D341Med (cell line): ENCODE measurements around the gene CTNNA3.
"Not testable (repeated sequence)": the region's sequence is repeated elsewhere in the genome, so short reads cannot be mapped to it uniquely, and the experiment has no call there.

Source experiments
- DNase-seq: peaks from one replicate; pipeline ENCODE4 v3.0.0; 2012; ENCODE audit warnings: low spot score

The CTNNA3 gene

DNA sequence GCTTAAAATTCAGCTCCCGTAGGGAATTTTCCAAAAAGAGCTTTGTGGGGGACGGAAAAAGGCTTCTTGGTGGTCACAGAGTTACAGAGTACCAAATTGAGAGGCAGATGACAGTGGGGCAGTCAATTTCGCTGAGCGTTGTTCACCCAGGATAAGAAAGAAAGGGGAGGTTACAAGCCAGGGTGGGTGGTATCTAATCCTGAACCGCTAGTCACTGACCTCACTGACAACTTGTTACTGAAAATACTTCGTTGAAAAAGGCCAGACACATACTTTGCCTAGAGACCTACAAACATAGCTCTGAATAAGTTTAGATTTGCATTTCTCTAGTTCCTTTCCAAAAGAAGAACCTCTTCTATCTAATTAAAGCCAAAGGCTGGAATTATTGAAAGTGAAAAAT lies at the start of gene CTNNA3:
Gene CTNNA3, minus strand, starts transcription at position 167 of the 400 bp plus-strand sequence.
- no peak for DNase-seq

DNA sequence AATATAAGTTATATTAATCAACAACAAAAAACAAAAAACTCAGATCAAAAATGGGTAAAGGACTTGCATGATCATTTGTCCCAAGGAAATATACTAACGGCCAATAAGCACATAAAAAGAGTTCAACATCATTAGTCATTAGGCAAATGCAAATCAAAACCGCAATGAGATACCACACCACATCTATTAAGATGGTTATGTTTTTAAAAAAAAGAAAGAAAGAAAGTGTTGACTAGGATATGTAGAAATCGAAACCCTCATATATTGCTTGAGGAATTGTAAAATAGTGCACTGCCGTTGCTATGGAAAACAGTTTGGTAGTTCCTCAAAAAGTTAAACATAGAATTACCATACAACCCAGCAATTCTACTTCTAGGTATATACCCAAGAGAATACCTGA lies 39.4 kb upstream of the CTNNA3 start:
- DNase-seq: no peak

GRCh38 chr10:67733511-67733910 lies 37.5 kb upstream of the CTNNA3 start:
- no peak for DNase-seq

GRCh38 chr10:67725567-67725966 lies 29.6 kb upstream of the CTNNA3 start:
- no peak for DNase-seq

DNA sequence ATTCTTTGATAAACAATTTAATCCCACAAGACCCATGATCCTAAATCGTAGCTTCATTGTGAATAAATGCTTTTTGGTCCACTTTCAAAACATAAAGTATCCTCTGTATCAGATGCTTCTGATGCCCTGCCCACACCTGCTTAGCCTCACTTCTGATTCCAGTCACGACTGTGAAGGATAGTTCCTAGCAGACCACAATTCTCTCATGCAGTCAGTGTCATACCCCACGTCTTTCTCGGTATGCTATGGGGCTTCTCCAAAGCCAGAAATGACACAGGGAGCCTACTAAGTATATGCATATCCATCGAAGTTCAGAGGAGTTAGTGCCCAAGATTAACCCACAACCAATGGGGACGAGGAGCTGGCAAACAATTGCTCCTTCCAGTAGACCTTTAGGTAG lies 27.6 kb upstream of the CTNNA3 start:
- DNase-seq: no peak

GRCh38 chr10:67722113-67722512 lies 26.1 kb upstream of the CTNNA3 start:
- no peak for DNase-seq

GRCh38 chr10:67716455-67716854 lies 20.5 kb upstream of the CTNNA3 start:
- not testable (repeated sequence) for DNase-seq

GRCh38 chr10:67705921-67706320 lies 9.9 kb upstream of the CTNNA3 start:
- DNase-seq: no peak

- not testable (repeated sequence) for DNase-seq
These were observed 3.7 kb upstream of the CTNNA3 start for GRCh38 chr10:67699613-67700270.

- DNase-seq: no peak
These were observed 2.2 kb upstream of the CTNNA3 start for GRCh38 chr10:67698164-67698563.

DNA sequence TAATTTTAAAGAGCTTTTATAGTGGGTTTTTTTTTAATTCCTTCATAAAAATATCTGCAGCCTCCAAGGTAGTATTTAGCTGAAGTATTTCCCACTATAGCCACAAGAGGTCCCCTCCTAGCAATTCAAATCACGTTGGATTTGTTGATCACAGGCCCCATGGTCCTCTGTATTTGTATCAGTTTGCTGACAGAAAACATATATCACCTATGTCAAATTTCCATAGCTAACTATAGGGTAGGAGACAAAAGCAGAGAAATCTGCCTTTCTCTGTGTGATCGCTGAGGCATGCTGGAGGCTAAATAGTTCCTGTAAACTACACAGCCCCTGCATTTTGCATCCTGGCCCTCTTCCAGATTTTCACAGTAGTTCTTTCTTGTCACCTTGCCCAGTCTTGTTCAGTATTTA lies 1.7 kb upstream of the CTNNA3 start:
- peak; percentile 42 for DNase-seq

GRCh38 chr10:67696679-67697078 lies 684 bp upstream of the CTNNA3 start:
- no peak for DNase-seq

DNA sequence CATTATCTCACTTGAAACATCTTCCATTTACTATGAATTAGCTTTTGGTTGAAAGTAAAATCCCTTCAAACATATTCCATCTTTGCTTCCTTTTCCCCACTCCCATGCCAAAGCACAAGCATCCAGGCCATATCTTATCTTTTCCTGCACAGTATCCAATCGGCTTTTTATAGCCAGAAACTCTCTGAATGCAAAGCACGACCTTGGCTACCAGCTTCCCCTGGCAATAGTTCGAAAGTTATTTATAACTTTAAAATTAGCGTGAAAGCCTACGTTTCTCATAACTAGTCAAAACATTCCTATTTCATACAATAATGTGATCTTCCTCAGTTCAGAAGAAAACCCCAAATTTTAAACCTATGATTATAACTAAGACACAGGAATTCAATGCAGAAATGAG lies 440 bp downstream of the CTNNA3 start:
- DNase-seq: no peak

- not testable (repeated sequence) for DNase-seq
These were observed 4.1 kb downstream of the CTNNA3 start for GRCh38 chr10:67691861-67692260.

- not testable (repeated sequence) for DNase-seq
These were observed 5.5 kb downstream of the CTNNA3 start for GRCh38 chr10:67690540-67690939.

- DNase-seq: not testable (repeated sequence)
These were observed 11.9 kb downstream of the CTNNA3 start for GRCh38 chr10:67684140-67684539.

DNA sequence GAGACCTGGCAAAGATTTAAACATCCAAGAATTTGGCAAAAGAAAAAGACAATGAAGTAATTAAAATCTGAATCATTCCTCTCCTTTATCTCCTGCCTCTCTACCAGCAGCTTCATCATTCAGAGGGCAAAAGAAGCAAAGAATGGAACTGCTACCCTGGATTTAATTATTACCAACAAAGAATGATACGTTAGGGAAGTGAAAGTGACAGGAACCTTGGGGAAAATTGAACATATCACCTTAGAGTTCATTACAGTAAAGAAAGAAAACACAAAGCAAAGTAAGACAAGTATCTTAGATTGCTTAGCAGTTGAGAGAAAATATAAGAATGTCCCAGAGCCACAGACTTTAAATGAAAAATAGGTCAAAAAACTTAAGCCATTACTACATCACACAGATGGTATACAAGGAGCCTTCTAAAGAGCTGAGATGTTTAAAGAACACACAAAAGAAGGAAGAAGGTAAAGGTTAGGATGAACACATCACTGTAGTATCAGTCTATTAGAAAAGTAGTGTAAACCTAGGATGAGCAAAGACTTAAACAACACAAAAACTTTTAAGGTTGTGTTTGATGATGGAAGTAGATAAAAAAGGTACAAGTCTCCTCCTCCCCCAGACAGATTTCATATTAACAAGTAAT lies 17.5 kb downstream of the CTNNA3 start:
- DNase-seq: no peak

DNA sequence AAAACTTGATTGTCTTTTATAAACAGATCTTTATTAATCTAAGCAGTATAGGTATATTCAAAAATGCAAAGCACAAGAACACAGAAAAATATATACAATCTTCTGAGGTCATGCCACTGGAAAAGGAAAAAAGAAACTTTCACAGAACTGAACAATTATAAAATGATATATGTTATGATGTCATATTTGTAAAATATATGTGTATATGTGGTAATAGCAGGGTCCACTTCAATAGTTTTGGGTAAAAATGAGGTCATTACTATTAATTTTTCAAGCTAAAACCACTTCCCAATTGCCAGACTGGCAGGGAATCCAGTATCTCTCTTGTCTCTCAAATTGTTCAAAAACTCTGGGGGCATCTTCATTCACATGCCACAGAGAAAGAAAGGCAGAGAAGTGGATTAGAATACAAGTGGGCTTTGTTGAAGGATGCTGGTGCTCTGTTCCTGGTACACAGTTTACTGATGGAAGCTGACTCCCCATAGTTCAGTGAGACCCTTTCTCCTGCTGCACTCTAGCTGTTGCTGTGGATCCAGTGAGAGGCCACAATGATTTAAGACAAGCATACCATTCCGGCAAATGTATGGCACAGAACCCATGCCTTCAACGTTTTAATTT lies 19.7 kb downstream of the CTNNA3 start:
- DNase-seq: no peak

DNA sequence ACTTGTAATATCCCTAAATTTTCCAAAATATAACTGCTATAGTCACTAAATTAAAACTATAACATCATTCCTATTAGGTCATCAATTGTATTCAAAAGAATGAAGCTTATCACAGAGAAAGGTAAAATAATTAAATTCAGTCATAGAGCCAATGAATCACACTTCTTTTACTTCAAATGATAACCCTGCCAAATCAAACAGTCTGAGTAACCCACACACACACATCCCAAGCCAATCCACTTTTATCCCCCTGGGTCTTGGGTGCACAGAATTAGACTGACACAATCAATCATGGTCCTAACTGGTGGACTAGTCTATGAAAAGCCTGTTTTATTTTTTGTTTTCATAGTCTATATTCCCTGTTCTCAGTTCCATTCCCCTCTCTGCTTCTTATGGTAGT lies 25.6 kb downstream of the CTNNA3 start:
- no peak for DNase-seq

DNA sequence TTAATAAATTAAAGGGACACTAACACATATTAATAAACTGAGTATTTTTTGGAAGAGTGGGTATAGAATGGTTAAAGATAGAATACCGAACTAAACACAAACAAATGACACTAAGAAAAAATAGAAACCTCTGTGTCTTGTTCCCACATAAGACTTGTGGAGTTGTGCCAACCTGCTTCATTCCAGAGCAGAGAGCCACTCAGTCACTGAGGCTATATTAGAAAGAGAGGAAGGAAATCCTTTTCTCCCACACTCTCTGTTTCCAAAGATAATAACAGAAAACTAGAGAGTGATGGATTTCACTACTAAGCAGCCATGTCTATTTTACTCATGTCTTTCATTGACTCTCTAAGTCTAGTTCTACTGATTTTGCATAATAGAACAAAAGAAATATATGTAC lies 26.0 kb downstream of the CTNNA3 start:
- no peak for DNase-seq

GRCh38 chr10:67668448-67668847 lies 27.5 kb downstream of the CTNNA3 start:
- no peak for DNase-seq

- no peak for DNase-seq
These were observed 29.0 kb downstream of the CTNNA3 start for GRCh38 chr10:67667035-67667425.

GRCh38 chr10:67666416-67667034 lies 29.5 kb downstream of the CTNNA3 start:
- DNase-seq: no peak
